Measurements from ENCODE around the gene FOXR1.
"Not testable (repeated sequence)": the region's sequence is repeated elsewhere in the genome, so short reads cannot be mapped to it uniquely, and the experiment has no call there.

FOXR1 gene

GRCh38 chr11:118997627-118998387, 26.2 kb downstream of the FOXR1 start, which contains the start of gene CENATAC:
Gene CENATAC, plus strand, starts transcription at chr11:118998138. Its CDS starts 60 bp downstream, at chr11:118998198.
- ATAC-seq (peak; percentile 97), DNase-seq (peak; percentile 98)

GRCh38 chr11:118998388-118998717, 26.8 kb downstream of the FOXR1 start:
- DNase-seq (no peak), ATAC-seq (peak; percentile 5)

- DNase-seq (no peak), ATAC-seq (no peak)
Measured at GRCh38 chr11:118998822-118999221, 27.3 kb downstream of the FOXR1 start.

GRCh38 chr11:119000906-119001305, 29.3 kb downstream of the FOXR1 start:
- no peak for DNase-seq
- ATAC-seq = no peak

- no peak for DNase-seq
- peak; percentile 40 for ATAC-seq
Measured at GRCh38 chr11:119006656-119007055, 35.1 kb downstream of the FOXR1 start.

- ATAC-seq (no peak), DNase-seq (no peak)
Measured at GRCh38 chr11:119011476-119012053, 40.0 kb downstream of the FOXR1 start.

GRCh38 chr11:119012629-119013170, 41.1 kb downstream of the FOXR1 start:
- no peak for ATAC-seq
- no peak for DNase-seq

- ATAC-seq = no peak
Measured at GRCh38 chr11:119014209-119014924, 42.8 kb downstream of the FOXR1 start.

GRCh38 chr11:119015054-119015611, 43.6 kb downstream of the FOXR1 start:
- no peak for ATAC-seq
- DNase-seq = peak; percentile 34

More at GRCh38 chr11:119014209-119014924, 42.8 kb downstream of the FOXR1 start:
- no peak for DNase-seq

GRCh38 chr11:119016216-119017009, 44.9 kb downstream of the FOXR1 start:
- DNase-seq = no peak

GRCh38 chr11:119017377-119017776, 45.8 kb downstream of the FOXR1 start:
- not testable (repeated sequence) for ATAC-seq

More at GRCh38 chr11:119016216-119017009, 44.9 kb downstream of the FOXR1 start:
- ATAC-seq = no peak

GRCh38 chr11:119018074-119018938, 46.7 kb downstream of the FOXR1 start, which contains the start of the genes RPS25 and TRAPPC4:
Gene RPS25, minus strand, starts transcription at chr11:119018343. Its CDS starts 59 bp downstream, at chr11:119018284.
Gene TRAPPC4, plus strand, starts transcription at chr11:119018766. Its CDS starts 30 bp downstream, at chr11:119018796.
- peak; percentile 94 for DNase-seq
- peak; percentile 91 for ATAC-seq

More at GRCh38 chr11:119017377-119017776, 45.8 kb downstream of the FOXR1 start:
- not testable (repeated sequence) for DNase-seq

GRCh38 chr11:119019996-119020395, 48.4 kb downstream of the FOXR1 start:
- DNase-seq (no peak), ATAC-seq (no peak)

- ATAC-seq = no peak
- no peak for DNase-seq
Measured at GRCh38 chr11:119021631-119022030, 50.1 kb downstream of the FOXR1 start.

- ATAC-seq = no peak
- DNase-seq = no peak
Measured at GRCh38 chr11:119023741-119024140, 52.2 kb downstream of the FOXR1 start.

GRCh38 chr11:119024430-119025098, 53.0 kb downstream of the FOXR1 start:
- ATAC-seq (no peak), DNase-seq (no peak)

GRCh38 chr11:119025099-119025473, 53.5 kb downstream of the FOXR1 start:
- DNase-seq (no peak), ATAC-seq (no peak)

- no peak for DNase-seq
- ATAC-seq = no peak
Measured at GRCh38 chr11:119025541-119025940, 54.0 kb downstream of the FOXR1 start.

- DNase-seq (no peak), ATAC-seq (no peak)
Measured at GRCh38 chr11:119025978-119026766, 54.6 kb downstream of the FOXR1 start.

All from stimulated activated naive CD8-positive, alpha-beta T cell treated with anti-CD3 and anti-CD28 coated beads, Interleukin-15, Interleukin-2, amounts not matched to agents 100 U/mL and 50 U/mL, for 24 hours (primary cell).